CD4-positive, alpha-beta T cell (primary cell): Measurements from ENCODE around the gene GNAZ. TPM values are rescaled to one million over a fixed set of nuclear protein-coding genes. Genes with fewer than 3 reads are reported as not detected.

Source experiments
- ATAC-seq: fragments of 200-7000 bp; cut with Tn5 transposase; one replicate; pipeline ENCODE4 v1.10.0; 2022; ENCODE audit warnings: mild to moderate bottlenecking; ENCODE audit not compliant: poor library complexity
- CTCF ChIA-PET: fragments of 350-600 bp; sonication (Branson Sonifier 250); formaldehyde crosslinking; loops from one replicate; lab custom pipeline; 2021; ENCODE audit warnings: antibody characterized with exemption, inconsistent platforms; lab: Charles Lee
- POLR2A ChIA-PET: fragments of 350-600 bp; sonication (Branson Sonifier 250); formaldehyde crosslinking; loops from one replicate; lab custom pipeline; 2021; ENCODE audit warnings: antibody characterized with exemption, inconsistent platforms; lab: Charles Lee
- DNase-seq, 14 experiments: peaks; one replicate each; pipeline ENCODE4 v3.0.0-alpha.2; 2013 to 2020; ENCODE audit warnings: mixed read lengths in 2 of 14
- H3K27ac ChIP-seq, 2 donors: one replicate each; pipeline versions ENCODE4 v1.5.1 to v1.7.0; 2013; ENCODE audit warnings: low read length in 2 of 2, low read depth in 1 of 2, mild to moderate bottlenecking in 1 of 2
- H3K27me3 ChIP-seq, 2 experiments: 1 replicate in 1 of 2; 2 replicates in 1 of 2; pipeline versions ENCODE4 v1.6.1 to v1.7.0; 2013; ENCODE audit warnings: low read length in 2 of 2, control low read depth in 1 of 2, mild to moderate bottlenecking in 1 of 2, moderate library complexity in 1 of 2; ENCODE audit not compliant: insufficient read depth in 2 of 2, control insufficient read depth in 1 of 2
- H3K36me3 ChIP-seq: one replicate; pipeline ENCODE4 v1.6.1; 2013; ENCODE audit warnings: low read length, control low read depth; ENCODE audit not compliant: insufficient read depth
- H3K4me1 ChIP-seq: one replicate; pipeline ENCODE4 v1.6.1; 2013; ENCODE audit warnings: low read length, control low read depth; ENCODE audit not compliant: insufficient read depth
- H3K4me3 ChIP-seq: one replicate; pipeline ENCODE4 v1.5.1; 2013; ENCODE audit warnings: mild to moderate bottlenecking, low read length, moderate library complexity
- H3K9me3 ChIP-seq, 2 experiments: 1 replicate in 1 of 2; 2 replicates in 1 of 2; pipeline versions ENCODE4 v1.6.1 to v1.7.0; 2013; ENCODE audit warnings: low read length in 2 of 2, mild to moderate bottlenecking in 2 of 2, control low read depth in 1 of 2, moderate library complexity in 1 of 2; ENCODE audit not compliant: control insufficient read depth in 1 of 2, insufficient read depth in 1 of 2
- H3K27ac Mint-ChIP-seq: one replicate; pipeline ENCODE4 v1.8.0; 2020; ENCODE audit warnings: mixed read lengths
- H3K27me3 Mint-ChIP-seq: one replicate; pipeline ENCODE4 v1.8.0; 2021; ENCODE audit warnings: mixed read lengths
- H3K36me3 Mint-ChIP-seq: one replicate; pipeline ENCODE4 v1.8.0; 2021; ENCODE audit warnings: low read depth, mixed read lengths
- H3K4me1 Mint-ChIP-seq: one replicate; pipeline ENCODE4 v1.8.0; 2021; ENCODE audit warnings: low read depth, mixed read lengths
- H3K4me3 Mint-ChIP-seq: one replicate; pipeline ENCODE4 v1.8.0; 2020; ENCODE audit warnings: mild to moderate bottlenecking, mixed read lengths
- H3K9me3 Mint-ChIP-seq: one replicate; pipeline ENCODE4 v1.8.0; 2020; ENCODE audit warnings: mixed read lengths
- CTCF ChIP-seq: fragments of 200-600 bp; IDR thresholded peaks from one replicate; pipeline ENCODE4 v1.8.0; 2022; ENCODE audit warnings: antibody characterized with exemption, mild to moderate bottlenecking
- intact Hi-C, 2 experiments: fragments of 100-400 bp; cut with DNase I in 1 of 2; cut with micrococcal nuclease in 1 of 2; formaldehyde crosslinking; loops; one replicate each; pipeline versions ENCODE4 v1.15.1 to v1.9.0; 2023 to 2025; cut with DNase I, micrococcal nuclease
- total RNA-seq, 174 experiments: library from RNA in 2 of 174; stranded (reverse) in 2 of 174; gene quantifications; one replicate each; pipeline ENCODE4 v1.2.3 and lab custom pipeline; 2021 to 2026

Gene GNAZ
- total RNA-seq, 2 experiments from 2014 or later, result 0.20 to 0.38 TPM

- no peaks in the 10 kb centered on the region for H3K9me3 ChIP-seq
- no peak for TF ChIP-seq CTCF
- ChIA-PET POLR2A (no interaction called here), CTCF (interaction anchor here (1.1 to 1.9 kb wide), 3 partner anchors 27 to 135 kb away, joined by 3 to 8 read pairs (median 4); no protein-coding TSS in a partner anchor)
- Mint-ChIP-seq H3K4me1 (peaks cover 39% of the 10 kb centered on the region), H3K27me3 (no peaks in the 10 kb centered on the region), H3K27ac (peak overlapping the region; percentile 94), H3K9me3 (no peaks in the 10 kb centered on the region), H3K36me3 (no peaks in the 10 kb centered on the region), H3K4me3 (peak overlapping the region; percentile 56)
- H3K4me3 ChIP-seq, result no peak overlapping the region
- intact Hi-C loops, result loop anchor here in 1 of 2 experiments (2.0 to 10.0 kb wide), 3 partner anchors 24 to 1408 kb away; partner anchors contain the start of genes GUCD1, RGL4 and SNRPD3
- no peaks in the 10 kb centered on the region for H3K36me3 ChIP-seq
- DNase-seq, result no peak
- no peak for ATAC-seq
- H3K27me3 ChIP-seq, result no peaks in the 10 kb centered on the region
- H3K27ac ChIP-seq, result peak overlapping the region in 1 of 2 donors; percentile 78
- peaks cover 43% of the 10 kb centered on the region for H3K4me1 ChIP-seq
Measured at GRCh38 chr22:23146478-23147205, 76.3 kb downstream of the GNAZ start.

GRCh38 chr22:23147617-23148387, 77.5 kb downstream of the GNAZ start:
- no peak for TF ChIP-seq CTCF
- H3K27ac ChIP-seq, result no peak overlapping the region
- ChIA-PET CTCF (interaction anchor here (1.6 kb wide), 1 partner anchor 134 kb away, joined by 3 read pairs; no protein-coding TSS in a partner anchor), POLR2A (interaction anchor here (0.6 kb wide), 1 partner anchor 223 kb away, joined by 3 read pairs; no protein-coding TSS in a partner anchor)
- H3K36me3 Mint-ChIP-seq, result no peaks in the 10 kb centered on the region
- H3K27me3 ChIP-seq, result no peaks in the 10 kb centered on the region
- H3K4me3 Mint-ChIP-seq, result no peak overlapping the region
- H3K9me3 ChIP-seq, result no peaks in the 10 kb centered on the region
- intact Hi-C loops, result loop anchor here in 1 of 2 experiments (2.0 to 10.0 kb wide), 3 partner anchors 23 to 1407 kb away; partner anchors contain the start of genes GUCD1, RGL4 and SNRPD3
- no peak overlapping the region for H3K4me3 ChIP-seq
- ATAC-seq (no peak), DNase-seq (no peak)
- peaks cover 31% of the 10 kb centered on the region for H3K4me1 Mint-ChIP-seq
- no peaks in the 10 kb centered on the region for H3K27me3 Mint-ChIP-seq
- H3K36me3 ChIP-seq, result no peaks in the 10 kb centered on the region
- H3K4me1 ChIP-seq, result peaks cover 40% of the 10 kb centered on the region
- H3K27ac Mint-ChIP-seq, result peak overlapping the region; percentile 94
- H3K9me3 Mint-ChIP-seq, result no peaks in the 10 kb centered on the region

- no peaks in the 10 kb centered on the region for H3K9me3 ChIP-seq
- POLR2A ChIA-PET, result no interaction called here
- no peaks in the 10 kb centered on the region for H3K9me3 Mint-ChIP-seq
- intact Hi-C loops, result loop anchor here in 1 of 2 experiments (10.0 kb wide), 2 partner anchors 545 to 1405 kb away; partner anchors contain the start of genes GUCD1, RGL4 and SNRPD3
- no peaks in the 10 kb centered on the region for H3K27me3 ChIP-seq
- H3K36me3 ChIP-seq, result no peaks in the 10 kb centered on the region
- DNase-seq (no peak), ATAC-seq (no peak)
- peaks cover 36% of the 10 kb centered on the region for H3K4me1 ChIP-seq
- H3K27ac Mint-ChIP-seq, result no peak overlapping the region
- H3K27me3 Mint-ChIP-seq, result no peaks in the 10 kb centered on the region
- H3K4me3 ChIP-seq, result no peak overlapping the region
- peaks cover 21% of the 10 kb centered on the region for H3K4me1 Mint-ChIP-seq
- CTCF ChIA-PET, result no interaction called here
- H3K27ac ChIP-seq, result no peak overlapping the region
- H3K4me3 Mint-ChIP-seq, result no peak overlapping the region
- H3K36me3 Mint-ChIP-seq, result no peaks in the 10 kb centered on the region
- TF ChIP-seq CTCF, result no peak
Measured at GRCh38 chr22:23149743-23150238, 79.5 kb downstream of the GNAZ start.
